CD4-positive, alpha-beta T cell treated with Interleukin-4 for 4 hours (primary cell): ENCODE measurements around the gene FAM236D.
"Not testable (repeated sequence)": the region's sequence is repeated elsewhere in the genome, so short reads cannot be mapped to it uniquely, and the experiment has no call there.

Experiments used
- DNase-seq: peaks from one replicate; pipeline ENCODE4 v3.0.0-alpha.2; 2020

Gene FAM236D

DNA sequence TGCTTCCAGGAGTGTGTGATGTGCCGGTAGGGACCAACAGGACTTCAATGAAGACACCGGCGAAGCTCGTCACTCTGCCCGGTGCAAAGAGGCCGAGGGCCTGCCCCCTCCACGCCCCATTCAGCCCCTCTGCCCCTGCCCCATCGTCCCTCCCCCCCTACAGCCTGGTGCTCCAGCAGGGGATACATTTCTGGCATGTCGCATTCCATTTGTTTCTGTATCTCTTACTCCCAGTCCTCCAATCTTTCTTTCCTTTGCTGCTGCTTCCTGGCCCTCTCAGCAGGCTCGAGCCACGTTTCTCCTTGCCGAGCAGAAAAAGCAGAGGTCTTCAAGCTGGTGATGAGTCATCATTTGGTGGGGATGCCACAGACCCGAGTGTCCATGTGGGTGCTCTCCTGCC lies at the start of gene FAM236D:
Gene FAM236D (minus strand): TSS at position 101 of the 400 bp plus-strand sequence. CDS start 100 bp downstream, at position 1.
- not testable (repeated sequence) for DNase-seq

DNA sequence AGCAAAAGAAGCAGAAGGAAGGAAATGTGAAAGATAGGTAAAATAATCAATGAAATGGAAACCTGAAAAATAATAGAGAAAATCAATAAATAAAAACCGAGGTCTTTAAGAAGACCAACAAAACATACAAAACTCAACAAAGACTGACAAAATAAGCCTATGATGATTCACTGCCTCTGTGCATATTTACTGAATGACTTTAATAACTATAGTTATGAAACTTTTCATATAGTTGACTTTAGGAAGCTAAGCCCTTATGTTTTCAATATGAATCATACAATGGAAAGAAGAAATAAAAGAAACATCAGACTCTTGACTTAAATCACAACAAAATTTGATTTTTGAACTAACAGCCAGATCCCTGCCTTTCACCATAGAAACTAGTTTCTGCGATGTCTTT lies 29.5 kb upstream of the FAM236D start:
- not testable (repeated sequence) for DNase-seq

DNA sequence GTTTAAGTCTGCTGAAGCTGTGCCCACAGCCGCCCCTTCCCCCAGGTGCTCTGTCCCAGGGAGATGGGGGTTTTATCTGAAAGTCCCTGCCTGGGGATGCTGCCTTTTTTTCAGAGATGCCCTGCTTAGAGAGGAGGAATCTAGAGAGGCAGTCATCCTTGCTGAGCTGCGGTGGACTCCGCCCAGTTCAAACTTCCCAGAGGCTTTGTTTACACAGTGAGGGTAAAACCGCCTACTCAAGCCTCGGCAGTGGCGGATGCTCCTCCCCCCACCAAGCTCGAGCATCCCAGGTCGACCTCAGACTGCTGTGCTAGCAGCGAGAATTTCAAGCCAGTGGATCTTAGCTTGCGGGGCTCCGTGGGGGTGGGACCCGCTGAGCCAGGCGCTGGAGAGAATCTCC lies 22.7 kb upstream of the FAM236D start:
- not testable (repeated sequence) for DNase-seq

DNA sequence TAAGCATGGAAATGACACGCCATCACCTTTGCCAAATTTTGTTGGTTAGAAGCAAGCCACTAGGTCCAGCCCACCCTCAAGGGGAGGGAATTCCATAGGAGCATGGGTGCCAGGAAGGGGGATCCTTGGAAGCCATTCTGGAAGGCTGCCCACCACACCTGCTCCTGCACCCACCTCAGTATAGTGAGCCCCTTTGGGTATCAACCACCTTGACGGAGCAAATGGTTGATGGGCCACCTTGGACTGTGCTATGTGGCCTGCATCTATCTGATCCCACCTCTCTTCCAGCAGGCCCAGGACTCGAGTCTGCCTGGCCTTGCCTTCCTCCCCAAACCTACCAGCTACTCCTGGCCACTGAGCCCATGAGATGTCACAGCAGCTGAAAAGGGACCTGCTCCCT lies 17.6 kb downstream of the FAM236D start:
- not testable (repeated sequence) for DNase-seq

- not testable (repeated sequence) for DNase-seq
Observed at GRCh38 chrX:72788142-72788541, 19.9 kb downstream of the FAM236D start.

- DNase-seq, result not testable (repeated sequence)
Observed at GRCh38 chrX:72783964-72784363, 24.0 kb downstream of the FAM236D start.

DNA sequence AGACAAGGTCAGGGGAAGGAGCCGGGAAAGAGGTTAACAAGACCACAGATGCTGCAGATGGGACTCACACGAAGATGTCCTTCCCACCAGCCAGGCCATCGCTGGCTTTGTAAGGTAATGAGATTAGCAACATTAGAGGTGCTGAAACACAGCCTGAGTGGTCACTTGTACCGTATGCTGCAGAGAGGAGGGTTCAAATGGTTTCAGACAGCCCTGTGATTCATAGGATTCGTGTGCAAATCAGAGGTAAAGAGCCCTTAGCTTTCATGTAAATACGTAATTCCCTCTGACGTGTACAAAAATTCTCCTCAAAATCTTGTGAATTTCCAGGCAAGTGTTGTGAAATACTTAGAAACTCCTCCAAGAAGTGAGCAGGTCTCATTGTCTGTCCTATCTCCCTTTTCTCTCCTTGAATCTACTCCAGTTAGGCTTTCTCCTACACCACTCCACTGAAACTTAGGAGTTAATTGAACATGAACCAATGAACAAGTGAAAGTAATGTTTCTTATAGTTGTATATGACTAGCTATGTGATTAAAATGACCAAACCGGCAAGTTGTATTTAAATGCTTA lies 24.6 kb downstream of the FAM236D start:
- DNase-seq, result not testable (repeated sequence)

GRCh38 chrX:72782560-72782959 lies 25.4 kb downstream of the FAM236D start, which contains the start of gene FAM236B:
Gene FAM236B, minus strand, starts transcription at chrX:72782660. Its CDS starts 100 bp downstream, at chrX:72782560.
- not testable (repeated sequence) for DNase-seq

GRCh38 chrX:72778146-72778545 lies 29.9 kb downstream of the FAM236D start:
- not testable (repeated sequence) for DNase-seq

DNA sequence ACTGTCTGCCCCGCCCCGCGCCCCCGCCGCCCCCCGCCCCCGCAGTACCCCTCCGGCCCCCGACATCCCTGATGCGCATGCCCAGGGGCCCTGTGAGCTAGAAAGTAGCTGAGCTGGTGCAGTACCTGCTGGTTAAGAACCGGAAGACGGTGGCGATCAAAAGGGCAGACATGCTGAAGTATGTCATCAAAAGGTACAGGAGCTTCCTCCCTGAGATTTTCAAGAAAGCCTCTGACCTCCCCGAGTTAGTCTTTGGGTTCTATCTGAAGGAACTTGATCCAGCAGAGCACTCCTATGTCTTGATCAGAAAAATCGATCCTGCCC lies 30.6 kb downstream of the FAM236D start:
- not testable (repeated sequence) for DNase-seq

GRCh38 chrX:72776653-72777466 lies 31.1 kb downstream of the FAM236D start, which contains the start of gene DMRTC1B:
Gene DMRTC1B, plus strand, starts transcription at chrX:72776890. Its CDS starts 68,246 bp downstream, at chrX:72845136.
- DNase-seq, result not testable (repeated sequence)

DNA sequence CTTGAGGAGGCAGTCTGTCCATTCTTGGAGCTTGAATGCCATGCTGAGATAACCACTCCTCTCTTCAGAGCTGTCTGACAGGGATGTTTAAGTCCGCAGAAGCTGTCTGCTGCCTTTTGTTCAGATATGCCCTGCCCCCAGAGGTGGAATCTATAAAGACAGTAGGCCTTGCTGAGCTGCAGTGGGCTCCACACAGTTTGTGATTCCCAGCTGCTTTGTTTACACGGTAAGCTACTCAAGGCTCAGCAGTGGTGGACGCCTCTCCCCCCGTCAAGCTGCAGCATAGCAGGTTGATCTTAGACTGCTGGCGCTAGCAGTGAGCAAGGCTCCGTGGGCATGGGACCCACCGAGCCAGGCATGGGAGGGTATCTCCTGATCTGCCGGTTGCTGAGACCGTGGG lies 47.6 kb downstream of the FAM236D start:
- not testable (repeated sequence) for DNase-seq
